GM19043 (cell line): ENCODE results near the gene TTYH1.
"Not testable (repeated sequence)": the region's sequence is repeated elsewhere in the genome, so short reads cannot be mapped to it uniquely, and the experiment has no call there.

ENCODE experiments used
- ATAC-seq: cut with Tn5 transposase; IDR thresholded peaks from one replicate; pipeline ENCODE4 v1.9.1; 2021; ENCODE audit warnings: low read depth; ENCODE audit not compliant: unreplicated experiment

Gene TTYH1

DNA sequence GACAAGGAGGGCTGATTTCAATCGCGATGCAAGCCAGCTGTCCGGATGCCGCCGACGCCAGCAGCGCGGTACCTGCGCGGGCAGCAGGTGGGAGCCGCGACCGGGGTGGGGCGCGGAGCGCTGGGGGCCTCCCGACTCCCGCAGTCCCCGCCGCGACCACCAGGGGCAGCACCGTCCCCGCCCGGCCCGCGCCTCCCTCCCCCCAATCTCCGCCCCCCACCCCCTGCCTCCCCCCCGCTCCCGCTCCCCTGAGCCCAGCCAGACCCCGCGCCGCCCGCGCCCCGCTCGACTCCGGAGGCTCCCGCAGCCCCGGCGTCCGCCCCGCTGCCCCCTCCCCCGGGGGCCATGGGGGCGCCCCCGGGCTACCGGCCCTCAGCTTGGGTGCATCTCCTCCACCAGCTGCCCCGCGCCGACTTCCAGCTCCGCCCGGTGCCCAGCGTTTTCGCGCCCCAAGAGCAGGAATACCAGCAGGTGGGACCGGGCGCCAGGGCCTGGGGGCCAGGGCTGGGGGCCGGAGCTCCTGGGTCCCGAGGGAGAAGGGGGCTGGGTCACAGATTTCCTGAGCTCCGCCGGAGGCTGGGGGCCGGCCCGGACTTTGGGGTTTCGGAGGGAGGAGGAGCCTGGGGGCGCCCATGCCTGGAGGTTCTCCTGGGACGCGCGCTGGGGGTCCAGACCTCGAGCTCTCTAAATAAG is at the start of gene TTYH1:
Gene TTYH1, plus strand, starts transcription at position 257 of the 693 bp plus-strand sequence. Its CDS starts 89 bp downstream, at position 346.
- no peak for ATAC-seq

DNA sequence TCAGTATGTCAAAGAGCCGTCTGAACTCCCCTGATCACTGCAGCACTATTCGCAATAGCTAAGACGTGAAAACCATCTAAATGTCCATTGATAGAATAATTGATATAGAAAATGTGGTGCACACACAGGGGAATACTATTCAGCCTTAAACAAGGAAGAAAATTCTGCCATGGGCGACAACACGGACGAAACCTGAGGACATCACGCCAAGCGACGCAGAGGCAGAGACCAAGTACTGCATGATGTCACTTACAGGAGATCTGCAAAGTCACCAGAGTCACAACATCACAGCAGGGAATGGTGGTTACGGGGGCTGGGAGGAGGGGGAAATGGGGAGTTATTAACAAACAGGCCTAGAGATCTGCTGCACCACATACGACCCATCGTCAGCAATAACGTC is 49.5 kb upstream of the TTYH1 start:
- ATAC-seq: not testable (repeated sequence)

DNA sequence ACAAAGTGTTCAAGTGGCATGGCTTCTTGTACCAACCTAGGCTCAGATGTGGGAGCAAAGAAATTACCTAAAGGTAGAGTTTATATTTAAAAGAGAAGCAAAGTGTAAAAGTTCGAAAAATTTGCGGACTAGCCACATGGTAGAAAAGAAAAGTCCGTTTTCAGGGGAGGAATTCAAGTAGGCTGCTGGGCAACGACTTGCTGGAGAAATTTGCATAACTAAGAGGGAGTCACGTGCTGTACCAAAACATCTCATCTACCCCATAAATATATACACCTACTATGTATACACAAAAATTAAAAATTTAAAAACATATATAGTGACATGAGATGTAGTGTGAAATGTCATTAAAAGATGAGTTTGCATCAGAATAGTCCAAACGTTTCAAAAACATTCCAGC is 48.5 kb upstream of the TTYH1 start:
- ATAC-seq: no peak

DNA sequence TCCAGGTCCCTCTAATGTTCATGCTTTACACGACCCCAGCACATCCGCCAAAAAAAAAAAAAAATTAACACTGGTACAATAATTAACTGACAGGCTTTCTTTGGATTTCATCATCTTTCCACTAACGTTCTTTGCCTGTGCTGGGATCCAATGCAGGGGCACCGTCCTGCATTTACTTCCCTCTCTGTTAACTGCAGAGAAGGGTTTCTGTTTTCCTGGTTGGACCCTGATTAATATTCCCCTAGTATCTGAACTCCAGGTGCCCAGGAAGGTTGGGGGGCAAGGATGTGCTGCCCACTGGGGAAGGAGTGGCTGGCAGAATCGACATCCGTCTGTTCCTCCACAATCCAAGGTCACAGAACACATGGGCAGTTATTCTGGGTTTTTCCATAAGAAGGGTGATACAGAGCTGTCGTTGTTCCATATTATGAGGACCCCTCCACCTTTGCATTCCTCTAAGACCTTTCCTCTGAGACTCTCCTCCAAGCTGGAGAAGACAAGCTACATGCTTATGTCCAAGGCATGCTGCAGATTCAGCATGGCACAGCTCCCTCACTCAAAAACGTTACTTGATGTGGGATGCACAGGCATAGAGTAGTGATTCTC is 46.1 kb upstream of the TTYH1 start:
- ATAC-seq: no peak

DNA sequence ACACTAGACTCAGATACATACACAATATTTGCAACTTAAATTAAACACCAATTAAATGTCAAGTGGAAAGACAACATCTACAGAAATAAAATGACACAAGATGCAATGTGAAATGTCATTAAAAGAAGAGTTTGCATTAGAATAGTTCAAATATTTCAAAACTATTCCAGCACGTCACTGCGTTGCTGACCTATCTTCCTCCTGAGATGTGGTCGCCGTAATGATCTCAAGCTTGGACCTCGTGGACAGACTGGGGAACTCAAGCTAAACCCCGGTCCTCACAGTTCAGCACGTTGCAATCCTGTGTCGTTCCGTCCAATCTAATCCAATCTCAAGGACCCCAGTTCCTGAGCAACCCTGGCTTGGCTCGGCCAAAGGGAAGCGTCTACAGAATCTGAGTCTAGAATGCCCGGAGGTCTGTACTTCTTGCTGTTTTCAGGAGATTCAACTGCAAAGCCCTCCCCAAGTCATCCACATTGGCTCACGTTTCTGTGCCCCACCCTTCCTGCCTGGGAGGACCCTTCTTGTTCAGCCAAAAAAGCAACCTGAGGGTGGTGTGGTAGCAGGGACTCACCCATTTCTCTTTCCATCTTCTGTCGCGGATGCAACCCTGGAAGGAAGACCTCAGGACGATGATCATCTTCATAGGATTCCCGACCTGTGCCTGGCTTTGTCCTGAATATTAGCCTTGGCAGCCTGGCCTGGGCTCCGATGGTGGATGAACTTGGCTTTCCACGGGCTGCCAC is 45.4 kb upstream of the TTYH1 start:
- not testable (repeated sequence) for ATAC-seq

DNA sequence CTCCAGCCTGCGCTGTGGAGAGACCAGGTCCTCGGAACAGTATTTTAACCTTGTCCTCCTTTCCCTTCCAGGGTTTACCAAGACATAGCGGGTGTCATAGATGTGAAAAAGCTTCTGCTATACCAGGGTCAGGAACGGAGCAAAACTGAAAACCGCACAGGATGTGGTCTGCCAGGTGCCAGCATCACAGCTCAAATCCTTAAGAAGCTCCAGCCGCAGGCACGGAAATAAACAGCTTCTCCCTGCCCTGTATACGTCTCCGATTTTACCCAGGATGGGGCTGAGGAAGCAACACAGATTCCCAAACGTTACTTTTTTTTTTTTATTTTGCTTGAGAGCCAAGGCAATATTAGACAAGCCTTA is 44.8 kb upstream of the TTYH1 start:
- ATAC-seq: not testable (repeated sequence)

DNA sequence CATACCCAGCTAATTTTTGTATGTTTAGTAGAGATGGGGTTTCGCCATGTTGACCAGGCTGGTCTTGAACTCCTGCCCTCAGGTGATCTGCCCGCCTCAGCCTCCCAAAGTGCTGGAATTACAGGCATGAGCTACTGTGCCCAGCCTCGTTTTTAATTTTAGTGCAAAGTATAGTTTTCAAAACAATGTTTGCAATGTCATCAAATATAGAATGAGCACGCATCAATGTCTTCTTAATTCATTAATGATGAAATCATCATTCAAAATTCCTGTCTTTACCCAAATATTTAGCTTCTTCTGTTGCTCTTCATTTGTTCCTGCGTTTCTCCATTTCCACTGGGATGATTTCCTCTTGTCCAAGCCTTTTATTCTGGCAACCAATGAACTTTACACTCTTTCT is 43.8 kb upstream of the TTYH1 start:
- not testable (repeated sequence) for ATAC-seq

DNA sequence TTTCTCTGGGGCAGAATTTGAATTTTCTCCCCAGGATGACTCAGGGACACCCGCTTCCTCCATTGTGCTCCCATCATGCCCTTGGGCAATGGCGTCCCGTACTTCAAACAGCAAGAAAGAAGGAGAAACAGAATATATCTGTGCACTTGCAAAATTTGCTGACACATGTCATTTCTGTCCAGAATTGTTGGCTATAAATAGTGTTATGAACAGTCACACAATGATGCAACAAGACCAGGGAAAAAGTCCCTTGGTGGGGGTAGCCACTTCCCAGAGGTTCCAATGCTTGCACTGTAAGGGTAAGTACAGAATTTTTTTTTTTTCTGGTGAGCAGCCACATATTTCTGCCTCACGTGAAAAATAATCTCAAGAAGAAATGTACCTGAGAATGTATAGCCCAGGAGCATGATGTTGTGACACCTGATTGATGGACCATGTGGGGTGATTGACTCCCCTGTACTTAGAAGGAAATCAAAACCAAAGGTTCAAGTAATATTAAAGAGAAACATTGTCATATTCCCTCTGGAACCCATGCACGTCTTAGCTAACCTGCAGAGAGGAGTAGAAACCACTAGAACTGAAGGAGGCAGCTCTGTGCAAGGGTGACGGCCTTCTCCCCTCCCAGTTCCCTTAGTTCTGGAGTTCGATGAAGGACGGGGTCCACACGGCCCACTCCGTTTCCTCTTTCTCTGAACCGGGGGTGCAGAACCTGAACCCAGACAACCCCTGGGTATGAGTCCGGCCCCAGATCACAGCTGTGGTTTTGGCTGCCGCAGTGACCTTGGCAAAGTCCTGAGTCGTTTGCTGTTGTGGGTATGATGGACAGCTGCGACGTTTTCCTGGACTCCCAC is 41.3 kb upstream of the TTYH1 start:
- ATAC-seq: no peak

DNA sequence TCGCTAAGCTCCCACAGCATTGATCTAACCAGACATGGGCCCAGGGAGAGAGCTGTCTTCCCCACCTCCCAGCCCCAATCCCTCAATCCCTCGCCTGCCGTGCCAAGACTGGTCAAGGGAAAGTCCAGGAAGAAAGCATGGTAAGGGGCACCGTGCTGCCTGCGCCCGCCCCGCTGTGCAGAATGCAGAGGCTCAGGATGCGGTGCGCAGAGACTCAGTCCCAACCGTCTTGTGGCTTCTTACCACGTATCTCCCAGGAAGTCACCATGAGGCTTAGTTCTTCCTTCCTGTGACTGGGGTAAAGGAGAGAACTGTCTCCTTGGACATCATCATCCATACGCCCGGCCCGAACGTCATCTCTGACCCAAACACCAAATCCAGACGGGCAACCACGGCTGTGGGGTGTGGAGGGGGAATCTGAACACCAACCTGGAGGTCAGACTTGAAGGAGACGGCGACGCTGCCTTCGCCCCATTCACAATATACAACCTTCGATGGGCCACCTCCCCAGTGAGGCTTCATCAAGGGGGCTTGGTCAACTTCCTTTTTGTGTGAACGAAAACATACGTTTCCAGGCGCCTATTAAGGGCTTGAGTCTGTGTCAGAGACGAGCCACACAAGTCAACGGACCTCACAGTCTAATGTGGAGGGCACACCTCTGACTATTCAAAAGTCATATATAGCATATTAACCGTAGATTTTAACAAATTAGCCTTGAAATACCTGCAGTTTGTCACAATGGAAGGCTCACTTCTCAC is 39.9 kb upstream of the TTYH1 start:
- not testable (repeated sequence) for ATAC-seq

DNA sequence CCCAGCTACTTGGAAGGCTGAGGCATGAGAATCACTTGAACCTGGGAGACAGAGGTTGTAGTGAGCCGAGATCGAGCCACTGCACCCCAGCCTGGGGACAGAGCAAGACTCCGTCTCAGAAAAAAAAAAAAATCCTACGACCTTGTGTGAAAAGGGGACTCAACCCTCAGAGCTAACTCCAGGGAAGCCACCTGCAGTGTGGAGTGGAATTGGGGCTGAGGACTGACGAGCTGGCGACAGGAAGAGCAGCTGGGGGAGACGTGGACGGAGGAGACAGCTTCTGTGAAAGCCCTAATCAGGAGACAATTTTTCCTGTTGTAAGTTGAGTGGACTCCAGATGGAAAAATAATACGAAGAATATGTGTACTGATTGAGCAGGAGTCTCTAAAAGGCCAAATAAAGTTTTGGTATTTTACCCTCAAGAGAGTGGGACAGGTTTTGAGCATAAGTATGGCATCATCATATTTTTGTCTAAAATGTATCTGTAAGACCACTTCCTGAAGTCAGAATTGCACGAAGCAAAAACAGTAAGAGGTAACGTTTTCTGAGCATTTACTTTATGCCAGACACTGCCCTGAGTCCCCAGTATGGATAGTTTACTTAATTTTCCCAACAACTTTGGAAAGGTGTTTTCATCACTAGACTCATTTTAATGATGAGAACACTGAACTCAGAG is 38.5 kb upstream of the TTYH1 start:
- ATAC-seq: no peak

DNA sequence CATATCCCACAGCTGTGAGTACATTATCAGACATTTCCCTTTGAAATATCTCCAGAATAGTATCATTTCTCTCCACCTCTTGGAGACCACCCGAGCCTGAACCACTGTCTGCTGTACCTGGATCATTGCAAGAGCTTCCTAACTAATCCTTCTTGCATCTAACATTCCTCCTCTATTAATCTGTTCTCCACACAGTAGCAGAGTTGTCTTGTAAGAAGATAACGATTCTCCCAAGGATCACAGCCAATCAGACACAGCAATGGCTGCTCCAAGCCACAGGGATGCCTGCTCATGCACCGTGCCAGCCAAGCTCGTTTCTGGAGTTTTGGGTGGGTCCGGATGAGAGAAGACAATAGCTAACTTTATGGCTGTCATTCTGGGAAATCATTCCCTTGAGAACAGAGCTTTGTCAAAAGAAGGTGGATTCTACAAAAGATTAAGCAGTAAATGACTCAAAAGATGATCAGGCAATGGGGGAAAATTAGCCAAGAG is 36.0 kb upstream of the TTYH1 start:
- no peak for ATAC-seq

DNA sequence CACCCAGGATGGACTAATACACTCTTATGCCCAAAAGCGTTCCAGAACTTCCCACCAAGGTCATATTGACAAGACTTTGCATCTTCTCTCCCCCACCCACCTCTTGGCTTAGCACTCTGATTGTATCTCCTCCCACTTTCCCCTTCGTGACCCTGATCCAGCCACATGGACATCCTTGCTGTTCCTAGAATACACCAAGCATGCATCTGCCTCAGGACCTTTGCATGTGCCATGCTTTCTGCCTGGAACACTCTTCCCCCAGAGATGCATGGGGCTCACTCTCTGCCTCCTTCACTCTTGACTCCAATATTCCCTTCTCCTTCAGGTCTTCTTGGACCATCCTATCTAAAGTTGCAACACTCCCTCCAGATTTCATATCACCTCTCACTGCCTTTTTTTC is 34.4 kb upstream of the TTYH1 start:
- ATAC-seq: no peak

DNA sequence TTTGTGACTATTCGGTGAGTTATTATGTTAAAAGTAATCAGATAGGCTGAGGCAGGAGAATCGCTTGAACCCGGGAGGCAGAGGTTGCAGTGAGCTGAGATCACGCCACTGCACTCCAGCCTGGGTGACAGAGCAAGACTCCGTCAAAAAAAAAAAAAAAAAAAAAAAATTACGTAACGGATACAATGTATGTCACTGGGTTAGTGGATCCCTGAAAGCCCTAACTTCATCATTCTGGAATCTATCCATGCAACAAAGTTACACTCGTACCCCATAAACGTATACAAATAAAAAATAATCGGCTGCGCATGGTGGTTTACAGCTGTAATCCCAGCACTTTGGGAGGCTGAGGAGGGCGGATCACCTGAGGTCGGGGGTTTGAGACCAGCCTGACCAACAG is 33.2 kb upstream of the TTYH1 start:
- ATAC-seq: not testable (repeated sequence)

DNA sequence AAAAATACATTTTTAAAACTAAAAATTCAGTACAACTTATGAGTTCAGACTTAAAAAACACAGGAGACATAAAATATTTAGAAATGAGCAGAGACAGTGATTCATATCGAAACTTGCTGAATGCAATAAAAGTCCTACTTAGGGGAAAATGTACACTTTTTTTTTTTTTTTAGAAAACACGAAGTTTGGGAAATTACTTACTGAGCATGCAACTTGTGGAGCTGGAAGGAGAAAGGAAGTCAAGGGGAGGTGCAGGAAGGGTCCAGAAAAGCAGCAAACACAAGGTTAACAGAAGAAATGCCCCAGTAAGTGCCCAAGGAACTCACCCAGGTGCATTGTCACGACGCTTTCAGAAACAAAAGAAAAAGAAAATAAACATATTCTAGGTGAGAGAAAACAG is 31.9 kb upstream of the TTYH1 start:
- ATAC-seq: no peak

DNA sequence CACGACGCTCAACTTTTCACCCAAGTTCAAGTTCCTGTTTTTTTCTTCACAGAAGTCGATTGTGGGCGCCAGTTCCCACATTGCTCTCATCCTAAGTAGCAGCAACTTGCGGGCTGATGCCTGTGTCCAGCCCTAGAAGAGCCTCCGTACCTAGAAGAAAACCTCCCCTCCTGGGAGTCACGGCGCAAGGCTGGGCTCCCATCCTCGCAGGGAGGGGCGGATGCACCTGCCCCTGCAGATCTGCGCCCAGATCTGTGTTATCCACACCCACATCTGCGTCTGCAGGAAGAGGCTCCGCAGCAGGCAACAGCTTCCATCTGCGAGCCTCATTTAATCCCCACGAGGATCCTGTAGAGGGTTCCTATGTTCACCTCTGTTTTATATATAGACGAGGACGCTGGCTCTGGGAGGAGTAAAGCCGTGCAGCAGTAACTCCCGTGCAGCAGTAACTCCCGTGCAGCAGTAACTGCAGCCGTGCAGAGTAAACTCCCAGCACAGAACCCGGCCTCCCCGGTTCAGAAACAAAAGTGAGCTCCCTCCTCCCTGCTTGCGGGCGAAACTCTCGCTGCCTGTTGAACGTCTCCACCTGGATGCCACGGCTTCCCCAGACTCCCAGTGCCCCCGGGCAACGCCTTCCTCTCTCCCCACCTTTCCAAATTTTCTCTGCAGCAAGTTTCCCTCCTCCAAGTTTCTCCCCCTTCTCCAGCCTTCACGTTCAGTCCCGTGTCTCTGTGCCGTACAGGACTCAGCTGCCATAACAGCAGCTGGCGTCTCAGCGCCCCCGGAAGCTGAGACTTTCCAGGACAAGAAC is 27.1 kb upstream of the TTYH1 start:
- ATAC-seq: no peak

DNA sequence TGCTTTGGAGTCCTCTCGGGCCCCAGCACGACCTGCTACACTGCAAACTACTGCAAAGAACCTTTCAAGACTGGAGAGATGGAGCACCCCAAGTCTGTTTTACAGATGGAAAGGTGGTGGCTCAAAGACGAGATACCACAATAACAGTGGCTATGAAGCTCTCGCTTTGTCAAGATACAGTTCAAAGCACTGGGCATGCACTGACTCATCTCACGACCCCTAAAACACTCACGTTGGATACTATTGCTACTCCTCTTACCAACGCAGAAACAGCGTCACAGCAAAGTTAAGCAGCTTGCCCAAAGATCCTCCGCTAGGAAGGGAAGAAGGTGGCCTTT is 26.5 kb upstream of the TTYH1 start:
- ATAC-seq: no peak

DNA sequence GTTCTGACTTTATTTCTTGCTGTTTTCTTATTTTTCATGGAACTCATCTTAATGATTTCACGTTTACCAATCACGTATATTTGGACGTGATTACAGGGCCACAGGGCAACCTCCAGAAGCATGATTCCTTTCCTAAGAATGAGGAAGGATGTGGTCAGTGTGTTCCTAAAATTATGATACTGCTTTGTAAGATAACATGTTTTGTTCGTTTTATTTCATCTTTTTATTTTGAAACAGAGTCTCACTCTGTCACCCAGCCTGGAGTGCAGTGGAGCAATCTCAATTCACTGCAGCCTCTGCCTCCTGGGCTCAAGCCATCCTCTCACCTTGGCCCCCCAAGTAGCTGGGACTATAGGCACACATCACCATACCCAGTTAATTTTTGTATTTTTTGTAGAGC is 25.7 kb upstream of the TTYH1 start:
- no peak for ATAC-seq

DNA sequence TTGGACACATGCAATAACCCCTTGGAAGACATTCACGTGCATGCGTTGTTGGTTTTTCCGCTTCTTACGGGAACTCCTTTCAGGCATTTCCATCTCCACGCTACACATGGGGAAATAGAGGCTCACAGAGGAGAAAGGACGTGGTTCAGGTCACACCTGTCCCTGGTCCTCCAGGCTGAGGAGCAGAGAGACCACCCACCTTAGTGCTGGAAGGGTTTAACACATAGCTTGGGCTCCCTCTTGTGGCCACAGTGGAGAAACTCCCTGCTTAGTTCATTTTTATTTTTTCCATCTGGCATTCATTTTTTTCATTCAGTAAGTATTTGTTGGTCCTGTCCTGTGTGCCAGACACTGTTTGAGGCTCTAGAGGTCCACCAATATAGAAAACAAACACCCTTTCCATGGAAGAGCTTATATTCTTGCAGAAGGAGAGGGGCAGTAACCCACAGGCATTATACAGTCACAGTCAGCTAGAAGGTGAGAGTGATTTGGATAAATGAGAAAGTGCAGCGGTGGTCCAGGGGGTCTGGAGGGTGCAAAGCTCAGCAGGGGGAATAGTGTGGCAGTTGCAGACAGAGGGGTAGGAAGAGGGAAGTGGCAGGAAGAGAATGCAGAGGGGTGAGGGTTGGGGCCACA is 24.2 kb upstream of the TTYH1 start:
- ATAC-seq: no peak
